GM12875 (cell line): ENCODE results near the gene PTPRM.

Experiments used
- H3K4me3 ChIP-seq: one replicate; pipeline ENCODE4 v1.5.1; 2011; ENCODE audit warnings: low read depth, low read length, control low read depth
- CTCF ChIP-seq: IDR thresholded peaks from 2 replicates; pipeline ENCODE4 v1.5.1; 2011; ENCODE audit warnings: low read depth, mild to moderate bottlenecking, control low read depth, inconsistent platforms, low read length, moderate library complexity, borderline replicate concordance; ENCODE audit not compliant: insufficient read depth

The PTPRM gene

GRCh38 chr18:7721532-7721931 lies 154.4 kb downstream of the PTPRM start:
- no peak for TF ChIP-seq CTCF
- no peak overlapping the region for H3K4me3 ChIP-seq

DNA sequence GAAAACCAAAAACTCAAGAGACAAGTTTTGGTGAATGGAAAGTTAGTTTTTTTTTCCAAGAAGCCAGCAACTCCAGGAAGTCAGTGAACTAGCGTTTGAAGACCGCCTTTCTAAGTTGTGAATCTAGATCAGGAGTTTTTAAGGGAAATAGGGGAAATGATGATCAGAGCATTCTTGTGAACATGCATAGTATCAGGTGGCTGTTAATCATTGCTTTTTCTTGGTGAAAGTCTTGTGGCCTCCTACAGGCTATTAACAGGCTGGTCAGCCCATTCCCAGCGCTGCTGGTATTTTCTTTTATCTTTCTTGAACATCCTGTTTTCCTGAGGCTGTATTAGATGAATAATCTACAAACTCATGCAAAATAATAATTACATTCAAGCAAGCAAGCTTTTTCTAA lies 155.8 kb downstream of the PTPRM start:
- TF ChIP-seq CTCF = no peak
- no peak overlapping the region for H3K4me3 ChIP-seq

DNA sequence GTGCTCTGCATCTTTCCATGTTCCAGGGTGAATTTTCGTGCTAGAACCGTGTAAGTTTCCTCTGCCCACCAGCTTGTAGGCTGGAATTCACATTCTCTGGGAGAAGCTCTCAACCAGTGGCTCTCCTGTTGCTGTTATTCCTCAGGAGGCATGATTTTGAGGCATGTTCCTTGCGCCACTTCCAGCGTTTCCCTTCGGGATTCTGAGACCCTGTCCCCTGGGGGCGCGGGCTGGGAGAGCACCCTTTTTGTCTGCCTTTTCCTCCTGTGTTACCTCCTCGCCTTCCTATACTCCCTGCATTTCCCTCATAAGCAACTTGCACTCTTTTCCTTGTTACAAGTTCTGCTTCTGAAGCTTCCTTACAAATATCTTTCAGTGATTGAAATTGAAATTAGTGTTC lies 156.4 kb downstream of the PTPRM start:
- no peak overlapping the region for H3K4me3 ChIP-seq
- TF ChIP-seq CTCF = no peak

DNA sequence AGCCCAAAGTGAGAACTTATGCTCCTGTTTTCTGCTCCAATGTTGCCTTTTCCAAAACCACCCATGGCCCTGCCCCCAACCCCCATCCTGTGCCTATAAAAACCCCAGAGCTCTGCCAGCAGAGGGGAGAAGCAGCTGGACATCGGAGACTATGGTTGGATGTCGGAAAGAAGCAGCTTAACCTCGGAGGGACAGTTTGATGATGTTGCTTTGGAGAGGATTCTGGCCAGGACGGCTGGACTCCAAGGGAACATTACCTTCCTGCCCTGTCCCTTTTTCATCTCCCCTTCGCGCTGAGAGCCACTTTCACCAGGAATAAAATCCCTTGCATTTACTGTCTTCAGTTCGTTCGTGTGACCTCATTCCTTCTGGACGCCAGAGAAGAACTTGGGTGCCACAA lies 158.4 kb downstream of the PTPRM start:
- no peak for TF ChIP-seq CTCF
- no peak overlapping the region for H3K4me3 ChIP-seq

- TF ChIP-seq CTCF = no peak
- H3K4me3 ChIP-seq = no peak overlapping the region
Measured at GRCh38 chr18:7725897-7726296, 158.8 kb downstream of the PTPRM start.

- no peak for TF ChIP-seq CTCF
- no peak overlapping the region for H3K4me3 ChIP-seq
Measured at GRCh38 chr18:7726522-7726921, 159.4 kb downstream of the PTPRM start.

DNA sequence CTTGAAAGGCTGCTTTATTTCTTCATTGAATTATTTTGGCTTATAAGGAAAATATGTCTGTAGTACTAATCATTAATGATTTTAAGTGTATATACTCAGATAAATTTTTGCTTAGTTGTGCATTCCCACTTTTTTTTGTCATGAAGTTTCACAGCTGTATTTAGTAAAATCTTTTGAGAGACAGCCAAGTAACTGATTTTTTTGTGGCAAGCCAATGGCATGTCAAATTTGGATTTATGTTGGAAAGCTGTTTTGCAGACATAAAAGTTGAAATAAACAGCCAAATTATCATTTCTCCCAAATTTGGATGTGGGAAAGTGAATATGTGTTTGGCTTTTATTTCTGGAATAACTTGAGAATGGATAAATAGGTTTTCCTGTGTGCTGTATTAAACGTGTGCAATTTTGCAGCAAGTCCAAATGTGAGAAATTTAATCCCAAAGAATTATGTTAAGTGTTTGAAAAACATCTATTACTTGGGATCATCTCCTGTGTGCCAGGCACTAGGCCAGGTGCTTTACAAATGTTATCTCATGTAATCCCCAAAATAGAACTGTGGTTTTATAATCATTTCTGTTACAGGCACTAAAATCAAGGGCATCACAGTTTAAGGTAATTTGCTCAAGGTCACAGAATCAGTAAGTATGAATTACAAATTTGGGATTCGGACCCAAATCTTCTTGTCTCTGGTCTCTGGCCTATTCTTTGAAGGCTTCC lies 160.4 kb downstream of the PTPRM start:
- no peak for TF ChIP-seq CTCF
- no peak overlapping the region for H3K4me3 ChIP-seq
